NCI-H1417 treated with DMSO at 0.1 percent for 48 hours (cell line): ENCODE results near the gene SERTAD2.

Source experiments
- DNase-seq: peaks from one replicate; lab custom pipeline; 2025; lab: John Stamatoyannopoulos, UW

The SERTAD2 gene

GRCh38 chr2:64607381-64608304 is 46.1 kb downstream of the SERTAD2 start:
- no peak for DNase-seq

GRCh38 chr2:64606479-64607363 is 47.0 kb downstream of the SERTAD2 start:
- DNase-seq = no peak

GRCh38 chr2:64605991-64606478 is 47.7 kb downstream of the SERTAD2 start:
- DNase-seq = no peak

- no peak for DNase-seq
Measured at GRCh38 chr2:64605026-64605471, 48.7 kb downstream of the SERTAD2 start.

- DNase-seq = no peak
Measured at GRCh38 chr2:64604155-64604554, 49.6 kb downstream of the SERTAD2 start.

- no peak for DNase-seq
Measured at GRCh38 chr2:64602436-64602835, 51.3 kb downstream of the SERTAD2 start.

DNA sequence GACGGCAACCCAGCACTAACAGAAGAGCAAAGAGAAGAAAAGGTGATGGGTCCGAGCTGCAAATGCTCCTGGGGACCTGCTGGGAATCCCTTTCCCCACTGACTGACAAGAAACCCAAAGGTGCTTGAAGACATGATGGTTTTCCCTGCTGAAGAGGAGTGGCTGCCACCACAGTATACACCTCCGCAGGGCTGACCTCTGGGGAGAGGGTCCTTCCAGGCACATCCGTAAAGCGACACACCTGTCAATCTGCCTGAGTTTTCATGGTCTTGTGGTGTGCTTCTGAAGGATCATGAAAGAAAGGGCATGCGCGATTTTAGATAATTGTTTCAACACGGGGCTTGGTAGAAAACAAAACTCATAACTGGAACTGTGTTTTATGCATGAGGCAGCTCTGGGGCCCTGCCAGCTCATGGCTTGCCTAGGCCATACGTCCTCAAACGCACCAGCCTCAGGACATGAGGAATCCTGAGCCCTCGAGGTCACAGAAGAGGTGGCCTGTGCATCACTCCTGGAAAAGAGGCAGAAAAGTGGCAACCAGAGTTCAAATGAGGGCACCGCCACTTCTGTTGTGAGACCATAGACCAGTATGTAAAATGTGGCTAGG is 51.8 kb downstream of the SERTAD2 start:
- DNase-seq = no peak

DNA sequence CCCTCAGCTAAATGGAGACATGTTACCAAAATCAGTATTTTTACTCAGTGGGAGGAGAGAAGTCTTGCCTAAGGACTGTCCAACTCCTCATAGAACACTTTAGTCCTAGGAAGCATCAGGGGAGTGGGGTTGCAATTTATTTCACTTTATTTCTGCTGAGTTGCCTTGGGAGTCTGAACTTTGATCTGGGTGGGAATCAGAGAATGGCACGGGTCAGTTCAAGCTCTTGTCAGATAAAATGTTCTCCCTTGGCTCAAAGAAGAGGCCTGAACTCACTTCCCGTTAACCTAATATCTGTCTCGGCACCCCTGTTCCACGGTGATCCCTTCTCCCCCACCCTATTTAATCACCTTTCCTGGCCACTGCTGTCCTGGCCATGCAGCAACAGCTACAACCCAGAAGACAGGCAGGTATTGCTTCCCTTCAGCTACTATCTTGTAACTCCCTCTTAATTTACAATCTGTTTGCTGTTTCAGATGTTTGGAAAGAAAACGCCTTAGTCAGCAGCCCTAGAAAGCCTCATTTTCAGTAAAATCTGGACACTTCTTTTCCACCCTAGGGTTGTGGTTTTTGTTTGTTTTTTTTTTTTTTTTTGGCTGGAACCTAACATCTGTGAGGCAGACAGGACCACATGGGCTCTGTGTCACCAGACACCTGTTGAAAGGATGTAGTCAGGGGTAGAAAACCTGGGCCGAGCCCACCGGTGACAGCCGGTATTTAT is 52.5 kb downstream of the SERTAD2 start:
- DNase-seq = no peak

- no peak for DNase-seq
Measured at GRCh38 chr2:64599469-64599868, 54.2 kb downstream of the SERTAD2 start.

DNA sequence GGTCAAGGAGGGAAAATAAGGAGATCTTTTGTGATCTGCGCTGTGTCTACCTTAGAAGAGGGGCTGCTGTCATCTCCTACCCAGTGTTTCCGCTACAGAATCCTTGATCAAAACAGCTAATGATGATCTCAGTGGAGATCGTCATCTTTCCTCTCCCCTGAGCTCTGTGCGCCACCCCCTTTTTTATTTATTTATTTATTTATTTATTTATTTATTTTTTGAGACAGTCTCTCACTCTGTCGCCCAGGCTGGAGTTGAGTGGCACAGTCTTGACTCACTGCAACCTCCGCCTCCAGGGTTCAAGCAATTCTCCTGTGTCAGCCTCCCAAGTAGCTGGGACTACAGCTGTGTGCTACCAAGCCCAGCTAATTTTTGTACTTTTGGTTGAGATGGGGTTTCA is 55.5 kb downstream of the SERTAD2 start:
- no peak for DNase-seq

- DNase-seq = no peak
Measured at GRCh38 chr2:64595397-64596176, 58.1 kb downstream of the SERTAD2 start.

- no peak for DNase-seq
Measured at GRCh38 chr2:64594226-64594989, 59.3 kb downstream of the SERTAD2 start.

DNA sequence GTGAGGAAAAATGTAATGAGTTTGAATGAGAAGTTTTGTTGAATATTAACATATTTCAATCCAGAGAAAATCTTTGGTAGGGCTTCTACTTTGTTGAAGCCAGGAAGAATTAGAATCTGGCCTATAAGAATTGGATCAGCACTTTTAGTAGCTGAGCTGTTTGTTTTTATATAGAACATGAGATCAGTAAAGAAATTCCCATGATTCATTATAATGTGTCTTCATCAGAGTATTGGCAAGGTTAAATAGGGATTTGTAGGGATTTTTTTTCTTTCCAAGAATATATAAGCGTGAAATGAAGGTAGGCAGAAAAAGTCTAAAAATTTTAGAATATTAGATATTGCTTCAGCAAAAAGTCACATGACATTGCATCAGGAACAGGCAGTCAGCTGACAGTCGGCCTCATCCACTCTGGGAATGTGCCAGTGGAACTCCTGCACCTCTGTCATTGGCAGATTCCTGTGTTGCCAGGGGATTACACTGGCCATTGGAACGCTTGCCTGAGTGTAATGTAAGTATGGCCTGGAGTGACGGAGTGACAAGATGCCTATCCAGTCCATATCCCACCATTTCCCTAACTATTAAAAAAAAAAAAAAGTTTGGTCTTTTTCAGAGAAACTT is 60.6 kb downstream of the SERTAD2 start:
- DNase-seq = no peak

- no peak for DNase-seq
Measured at GRCh38 chr2:64591188-64591587, 62.5 kb downstream of the SERTAD2 start.

GRCh38 chr2:64587561-64587960 is 66.2 kb downstream of the SERTAD2 start:
- no peak for DNase-seq

- DNase-seq = no peak
Measured at GRCh38 chr2:64586883-64587481, 66.7 kb downstream of the SERTAD2 start.

- no peak for DNase-seq
Measured at GRCh38 chr2:64586054-64586453, 67.7 kb downstream of the SERTAD2 start.

GRCh38 chr2:64582774-64583340 is 70.9 kb downstream of the SERTAD2 start:
- no peak for DNase-seq
